ENCODE results near the gene SHB.

DNA sequence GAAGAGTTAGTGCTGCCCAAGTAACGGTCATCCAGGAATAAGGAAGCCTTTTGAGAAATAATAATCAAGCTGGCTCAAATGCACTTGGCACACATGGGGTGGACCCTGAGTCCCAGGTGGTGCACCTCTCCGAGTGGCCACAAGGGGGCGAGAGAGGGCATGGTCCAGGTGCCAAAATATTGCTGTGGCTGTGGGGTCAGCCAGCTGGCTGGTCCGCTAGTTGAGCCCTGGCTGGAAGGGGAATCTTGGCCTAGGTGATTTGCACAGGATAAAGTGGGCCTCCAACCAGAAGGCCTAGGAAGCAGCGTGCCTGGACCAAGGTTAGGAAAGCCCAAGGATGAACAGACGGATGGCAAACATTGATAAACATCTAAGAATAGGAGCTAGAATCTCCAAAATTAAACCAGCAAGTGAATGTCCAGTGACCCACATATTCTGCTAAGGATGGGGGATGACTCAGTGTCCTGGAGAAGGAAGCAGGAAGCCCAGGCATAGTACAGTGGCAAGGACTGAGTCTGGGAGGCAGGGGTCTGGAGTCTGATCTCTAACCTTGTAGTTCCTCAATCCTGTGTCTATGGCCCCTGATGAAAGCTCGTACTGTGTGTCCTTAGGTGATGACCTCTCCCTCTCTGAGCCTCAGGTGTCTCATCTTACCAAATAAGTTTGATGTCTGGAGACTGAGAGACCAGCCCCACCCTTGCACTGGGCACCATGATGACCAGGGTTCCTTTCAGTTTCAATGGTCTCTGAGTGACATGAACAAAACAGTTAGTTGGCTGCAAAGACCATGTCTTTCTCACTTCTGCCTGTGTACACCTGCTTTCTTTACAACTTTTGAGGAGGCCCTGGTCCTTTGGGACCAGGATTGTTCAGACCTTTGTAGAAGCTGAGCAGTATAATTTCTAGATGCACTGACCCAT, 19.2 kb upstream of the SHB start:
- TF ChIP-seq ZNF76 (tag by site-specific recombination; IDR thresholded peaks at IDR 0.05; ENCODE audit: borderline replicate concordance, low read depth) (no peak), ZNF626 (tag by site-specific recombination; IDR thresholded peaks at IDR 0.05) (no peak), MYNN (tag by site-specific recombination; IDR thresholded peaks at IDR 0.05; ENCODE audit: borderline replicate concordance) (no peak), ZNF114 (tag by site-specific recombination; IDR thresholded peaks at IDR 0.05) (no peak)
